RWPE2 (cell line): ENCODE data around the gene TSSK6.

Experiments
- ATAC-seq: fragments of 200-7000 bp; cut with Tn5 transposase; 3 replicates; pipeline ENCODE4 v1.9.1; 2021; ENCODE audit warnings: low read depth
- DNase-seq: peaks from one replicate; pipeline ENCODE4 v3.0.0-alpha.2; 2020; ENCODE audit warnings: low spot score
- H3K27ac ChIP-seq: fragments of 450-650 bp; 2 replicates; pipeline ENCODE4 v1.5.1; 2017; ENCODE audit warnings: mild to moderate bottlenecking; ENCODE audit not compliant: poor library complexity, severe bottlenecking
- H3K27me3 ChIP-seq: fragments of 250-450 bp; sonication (Bioruptor Pico); 2 replicates; pipeline ENCODE4 v1.5.1; 2021; ENCODE audit warnings: mild to moderate bottlenecking, moderate library complexity; ENCODE audit not compliant: insufficient read depth, poor library complexity, severe bottlenecking
- H3K36me3 ChIP-seq: fragments of 250-450 bp; sonication (Bioruptor Pico); 2 replicates; pipeline ENCODE4 v1.5.1; 2020; ENCODE audit warnings: low read depth, mild to moderate bottlenecking, moderate library complexity
- H3K4me1 ChIP-seq: fragments of 250-450 bp; sonication (Bioruptor Pico); 2 replicates; pipeline ENCODE4 v1.5.1; 2021; ENCODE audit warnings: mild to moderate bottlenecking, moderate library complexity; ENCODE audit not compliant: insufficient read depth, poor library complexity, severe bottlenecking
- H3K4me3 ChIP-seq: fragments of 250-450 bp; sonication (Bioruptor Pico); 2 replicates; pipeline ENCODE4 v1.5.1; 2021; ENCODE audit warnings: mild to moderate bottlenecking, moderate library complexity; ENCODE audit not compliant: severe bottlenecking
- H3K9me3 ChIP-seq: fragments of 250-450 bp; sonication (Bioruptor Pico); 2 replicates; pipeline ENCODE4 v1.5.1; 2021; ENCODE audit warnings: mild to moderate bottlenecking, moderate library complexity; ENCODE audit not compliant: severe bottlenecking
- TF ChIP-seq, protein P1 (sequence below): fragments of 450-650 bp; IDR thresholded peaks from one replicate; pipeline ENCODE4 v1.5.1; 2017; ENCODE audit warnings: mild to moderate bottlenecking, moderate library complexity; ENCODE audit not compliant: poor library complexity, severe bottlenecking

TSSK6 gene

DNA sequence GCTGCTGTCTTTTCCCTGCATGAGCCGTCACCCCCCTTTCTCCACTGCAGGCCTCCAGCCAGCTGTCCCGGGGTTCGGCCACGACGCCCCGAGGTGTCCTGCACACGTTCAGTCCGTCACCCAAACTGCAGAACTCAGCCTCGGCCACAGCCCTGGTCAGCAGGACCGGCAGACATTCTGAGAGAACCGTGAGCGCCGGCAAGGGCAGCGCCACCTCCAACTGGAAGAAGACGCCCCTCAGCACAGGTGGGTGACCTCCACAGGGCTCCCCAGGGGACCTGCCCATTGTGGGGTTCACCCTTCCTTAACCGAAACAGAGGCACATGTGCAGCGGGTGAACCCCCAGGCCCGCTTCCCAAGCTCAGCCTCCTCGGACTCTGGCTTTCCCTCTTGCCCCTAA, 13.1 kb downstream of the TSSK6 start:
- Histone ChIP-seq H3K9me3 (no peaks in the 10 kb centered on the region), H3K27me3 (no peaks in the 10 kb centered on the region), H3K4me3 (no peak overlapping the region), H3K4me1 (no peaks in the 10 kb centered on the region), H3K27ac (no peak overlapping the region), H3K36me3 (peaks cover 66% of the 10 kb centered on the region)
- no peak for DNase-seq
- no peak for ATAC-seq
- TF ChIP-seq, protein P1, sequence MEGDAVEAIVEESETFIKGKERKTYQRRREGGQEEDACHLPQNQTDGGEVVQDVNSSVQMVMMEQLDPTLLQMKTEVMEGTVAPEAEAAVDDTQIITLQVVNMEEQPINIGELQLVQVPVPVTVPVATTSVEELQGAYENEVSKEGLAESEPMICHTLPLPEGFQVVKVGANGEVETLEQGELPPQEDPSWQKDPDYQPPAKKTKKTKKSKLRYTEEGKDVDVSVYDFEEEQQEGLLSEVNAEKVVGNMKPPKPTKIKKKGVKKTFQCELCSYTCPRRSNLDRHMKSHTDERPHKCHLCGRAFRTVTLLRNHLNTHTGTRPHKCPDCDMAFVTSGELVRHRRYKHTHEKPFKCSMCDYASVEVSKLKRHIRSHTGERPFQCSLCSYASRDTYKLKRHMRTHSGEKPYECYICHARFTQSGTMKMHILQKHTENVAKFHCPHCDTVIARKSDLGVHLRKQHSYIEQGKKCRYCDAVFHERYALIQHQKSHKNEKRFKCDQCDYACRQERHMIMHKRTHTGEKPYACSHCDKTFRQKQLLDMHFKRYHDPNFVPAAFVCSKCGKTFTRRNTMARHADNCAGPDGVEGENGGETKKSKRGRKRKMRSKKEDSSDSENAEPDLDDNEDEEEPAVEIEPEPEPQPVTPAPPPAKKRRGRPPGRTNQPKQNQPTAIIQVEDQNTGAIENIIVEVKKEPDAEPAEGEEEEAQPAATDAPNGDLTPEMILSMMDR, result no peak

DNA sequence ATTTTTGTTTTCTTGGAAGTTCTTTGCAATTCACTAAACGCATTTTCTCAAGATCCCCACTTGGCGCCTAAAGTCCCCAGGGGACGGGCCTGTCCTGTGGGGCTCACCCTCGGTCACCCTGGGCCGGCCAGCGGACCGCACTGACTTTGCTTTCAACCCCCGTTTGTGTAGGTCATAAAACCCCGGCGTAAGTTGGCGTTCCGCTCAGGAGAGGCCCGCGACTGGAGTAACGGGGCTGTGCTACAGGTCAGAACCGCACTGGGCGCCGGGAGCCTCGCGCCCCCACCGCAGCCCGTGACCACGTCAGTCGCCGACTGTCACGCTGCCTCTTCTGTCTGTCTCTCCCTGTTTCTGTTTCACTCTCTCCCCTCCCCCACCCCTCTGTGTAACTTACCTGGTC, 13.6 kb downstream of the TSSK6 start:
- H3K27ac ChIP-seq, result no peak overlapping the region
- no peak overlapping the region for H3K4me3 ChIP-seq
- H3K9me3 ChIP-seq, result no peaks in the 10 kb centered on the region
- ATAC-seq (no peak), DNase-seq (no peak)
- no peaks in the 10 kb centered on the region for H3K4me1 ChIP-seq
- no peaks in the 10 kb centered on the region for H3K27me3 ChIP-seq
- TF ChIP-seq, protein P1, result no peak
- H3K36me3 ChIP-seq, result peaks cover 70% of the 10 kb centered on the region

DNA sequence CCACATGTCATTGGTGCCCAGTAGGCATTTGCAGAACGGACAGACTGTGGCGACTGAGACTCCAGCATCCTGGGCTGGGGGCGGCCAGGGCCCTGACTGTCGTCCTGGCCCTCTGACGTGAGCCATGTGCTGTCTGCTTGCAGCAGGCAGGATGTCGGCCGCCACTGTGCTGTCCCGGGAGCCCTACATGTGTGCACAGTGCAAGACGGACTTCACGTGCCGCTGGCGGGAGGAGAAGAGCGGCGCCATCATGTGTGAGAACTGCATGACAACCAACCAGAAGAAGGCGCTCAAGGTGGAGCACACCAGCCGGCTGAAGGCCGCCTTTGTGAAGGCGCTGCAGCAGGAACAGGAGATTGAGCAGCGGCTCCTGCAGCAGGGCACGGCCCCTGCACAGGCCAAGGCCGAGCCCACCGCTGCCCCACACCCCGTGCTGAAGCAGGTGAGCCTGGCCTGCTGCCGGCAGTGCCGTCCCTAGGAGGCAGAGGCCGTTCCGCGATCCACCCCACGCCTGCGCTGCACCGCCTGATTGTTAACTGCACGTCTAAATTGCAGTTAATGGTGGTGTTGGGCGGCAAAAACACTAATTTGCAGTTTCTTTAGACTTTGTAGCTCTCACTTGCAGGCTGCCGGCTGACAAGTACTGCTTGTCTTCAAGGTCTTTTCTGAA, 14.2 kb downstream of the TSSK6 start:
- DNase-seq (no peak), ATAC-seq (no peak)
- Histone ChIP-seq H3K27me3 (no peaks in the 10 kb centered on the region), H3K4me3 (no peak overlapping the region), H3K36me3 (peaks cover 76% of the 10 kb centered on the region), H3K27ac (no peak overlapping the region), H3K4me1 (no peaks in the 10 kb centered on the region), H3K9me3 (no peaks in the 10 kb centered on the region)
- TF ChIP-seq, protein P1, result no peak

DNA sequence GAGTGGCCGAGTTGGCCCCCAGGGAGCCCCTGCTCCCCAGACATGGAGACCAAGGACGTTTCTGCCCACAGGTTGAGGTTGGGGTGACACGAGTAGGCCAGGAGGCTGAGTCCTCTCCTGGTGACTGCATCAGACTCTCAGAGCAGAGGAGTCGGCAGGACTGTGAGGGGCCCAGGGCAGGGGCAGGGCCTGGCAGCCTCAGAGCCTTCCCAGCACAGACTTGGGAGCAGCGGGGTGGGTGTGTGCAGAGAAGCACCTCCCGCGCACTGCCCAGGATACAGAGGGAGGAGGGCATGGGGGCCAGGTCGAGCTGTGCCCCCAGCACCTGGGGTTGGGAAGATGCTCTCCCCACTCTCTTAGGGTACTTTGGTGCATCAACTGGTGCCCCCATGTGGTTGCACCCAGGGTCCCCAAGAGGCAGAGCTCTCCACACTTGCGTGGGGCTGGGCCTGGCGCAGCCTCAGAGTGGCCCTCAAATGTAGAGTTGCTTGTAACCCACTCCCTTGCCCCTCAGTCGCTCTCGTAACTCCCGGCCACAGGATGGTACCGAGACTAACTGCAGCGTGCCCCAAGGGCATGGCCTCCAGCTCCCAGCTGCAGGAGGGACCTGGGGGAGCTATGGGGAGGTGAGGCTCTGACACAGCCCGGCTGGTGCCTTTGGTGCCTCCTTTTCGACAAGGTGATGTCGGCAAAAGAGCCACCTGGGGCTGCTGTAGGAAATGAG, 15.9 kb downstream of the TSSK6 start:
- TF ChIP-seq, protein P1, result no peak
- ATAC-seq (no peak), DNase-seq (no peak)
- Histone ChIP-seq H3K9me3 (no peaks in the 10 kb centered on the region), H3K4me3 (no peak overlapping the region), H3K27me3 (no peaks in the 10 kb centered on the region), H3K36me3 (peaks cover 81% of the 10 kb centered on the region), H3K4me1 (no peaks in the 10 kb centered on the region), H3K27ac (no peak overlapping the region)
